GM18508 (cell line): ENCODE data around the gene SARDH.

ENCODE experiments used
- ATAC-seq: cut with Tn5 transposase; IDR thresholded peaks from one replicate; pipeline ENCODE4 v1.9.1; 2021; ENCODE audit warnings: moderate number of reproducible peaks; ENCODE audit not compliant: insufficient read depth, unreplicated experiment

Gene SARDH

DNA sequence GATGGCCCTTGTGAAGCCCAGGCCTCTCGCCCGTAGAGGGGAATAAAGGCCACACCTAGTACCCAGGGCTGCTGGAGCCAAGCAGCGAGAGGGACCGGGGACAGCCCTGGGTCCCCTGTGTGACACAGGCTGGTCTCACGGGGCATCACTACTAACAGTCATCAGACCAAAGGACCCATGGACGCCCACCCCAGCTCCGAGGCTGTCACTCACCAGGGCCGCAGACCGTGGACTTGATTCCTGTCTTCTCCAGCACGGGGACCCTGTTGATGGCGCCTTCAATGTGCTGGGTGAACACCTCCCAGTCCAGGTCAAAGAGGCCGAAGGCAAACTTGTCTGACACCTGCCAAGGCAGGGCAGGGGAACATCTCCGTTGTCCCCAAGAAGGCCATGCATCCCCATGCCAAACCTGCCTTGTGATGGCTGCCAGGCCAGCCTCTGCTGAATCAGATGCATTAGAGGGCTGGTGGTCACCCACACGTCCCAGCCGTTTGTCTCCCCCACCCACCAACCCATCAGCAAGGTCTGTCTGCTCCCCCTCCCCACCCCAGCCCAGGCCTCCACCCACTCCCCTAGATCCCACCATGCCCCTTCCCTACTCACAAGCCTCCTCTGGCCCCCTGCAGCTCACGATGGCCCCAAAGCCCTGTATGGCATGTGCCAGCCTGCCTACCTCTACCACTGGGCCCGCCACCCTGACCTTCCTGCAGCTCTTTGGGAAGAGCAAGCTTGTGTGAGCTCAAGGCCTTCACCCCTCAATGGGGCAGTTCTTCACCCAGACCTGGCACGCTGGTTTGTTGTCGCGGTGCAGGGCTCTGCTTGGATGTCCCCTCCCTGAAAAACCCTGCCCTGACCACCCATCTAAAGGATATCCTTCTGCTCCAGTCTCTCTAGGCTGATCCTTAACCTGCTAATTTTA, 20.8 kb downstream of the SARDH start:
- ATAC-seq: no peak

DNA sequence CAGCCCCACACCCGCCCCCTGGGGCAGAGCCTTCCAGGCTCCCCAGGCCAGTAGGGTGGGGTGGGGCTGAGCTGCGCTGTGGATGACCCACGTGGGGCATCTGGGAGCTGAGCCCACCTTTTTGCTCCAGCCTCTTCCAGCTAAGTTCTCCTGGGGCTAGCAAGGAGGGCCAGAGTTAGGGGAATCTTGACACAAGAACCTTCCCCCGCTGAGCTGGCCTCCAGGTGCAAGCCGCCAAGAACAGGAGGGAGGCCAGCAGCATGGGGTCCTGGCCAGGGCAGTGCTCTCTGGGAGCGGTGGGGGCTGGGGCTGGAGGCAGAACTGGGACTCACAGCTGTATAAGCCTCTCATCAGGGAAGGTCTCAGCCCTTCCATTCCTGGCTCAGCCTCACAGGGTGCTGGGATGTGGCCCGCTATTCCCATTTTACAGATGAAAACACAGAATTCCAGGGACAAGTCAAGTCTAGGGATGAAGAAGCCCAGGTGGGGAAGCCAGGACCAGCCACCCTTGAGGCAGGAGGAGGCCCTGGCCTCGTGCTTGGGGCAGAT, 21.5 kb downstream of the SARDH start:
- ATAC-seq: no peak

DNA sequence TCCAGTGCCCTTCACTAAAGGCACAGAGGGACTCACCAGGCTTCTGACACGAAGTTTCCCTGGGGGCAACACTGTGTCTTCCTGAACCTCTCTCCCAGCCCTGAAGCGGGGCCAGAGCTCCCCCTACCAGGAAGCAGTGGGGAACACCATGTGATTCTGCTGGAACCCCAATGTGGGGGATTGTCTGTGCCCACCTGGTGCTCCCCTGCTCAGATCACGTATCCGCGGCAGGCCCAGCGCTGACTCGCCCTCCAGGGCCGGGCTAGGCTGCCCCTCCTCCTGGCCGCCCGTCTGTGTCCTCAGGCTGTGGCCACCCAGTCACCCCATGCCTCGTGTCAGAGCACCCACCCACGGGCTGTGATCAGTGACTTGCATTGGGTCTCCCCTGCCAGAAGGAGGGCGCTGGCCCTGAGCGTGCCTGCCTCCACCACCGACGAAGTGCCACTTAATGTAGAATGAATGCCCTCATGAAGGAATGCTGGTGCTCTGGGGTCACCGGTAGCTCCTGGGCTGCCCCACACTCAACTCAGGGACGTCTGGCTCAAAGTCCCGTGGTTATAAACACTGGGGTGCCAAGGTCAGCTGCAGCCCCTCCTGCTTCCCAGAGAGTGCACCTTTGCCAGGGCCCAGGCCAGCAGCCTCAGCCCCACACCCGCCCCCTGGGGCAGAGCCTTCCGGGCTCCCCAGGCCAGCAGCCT, 22.1 kb downstream of the SARDH start:
- no peak for ATAC-seq

DNA sequence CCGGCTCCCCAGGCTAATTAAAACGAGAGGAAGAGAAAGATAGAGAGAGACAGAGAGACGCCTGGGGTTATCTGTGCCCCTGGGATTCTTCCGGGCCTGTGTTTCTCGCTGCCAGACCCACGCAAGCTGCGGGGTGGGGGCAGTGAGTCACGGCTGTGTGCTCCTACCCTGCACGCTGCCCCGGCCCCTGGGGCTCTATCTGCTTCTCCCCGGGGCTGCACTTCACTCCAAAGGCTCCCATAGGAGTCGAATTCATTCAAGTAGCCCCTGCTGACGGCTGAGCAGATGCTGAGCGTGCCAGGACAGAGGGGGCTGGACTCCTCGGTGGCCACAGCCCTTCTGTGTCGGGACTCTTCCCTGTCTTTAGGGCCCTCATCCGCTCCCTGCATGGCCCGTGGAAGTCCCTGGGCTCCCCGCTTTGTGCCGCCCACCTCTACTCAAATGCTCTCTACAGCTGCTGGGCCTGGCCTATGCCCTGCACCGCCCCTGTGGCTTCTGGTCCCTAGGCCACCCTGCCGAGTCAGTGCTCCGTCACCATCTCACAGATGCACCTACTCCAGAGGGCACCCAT, 22.8 kb downstream of the SARDH start:
- no peak for ATAC-seq

DNA sequence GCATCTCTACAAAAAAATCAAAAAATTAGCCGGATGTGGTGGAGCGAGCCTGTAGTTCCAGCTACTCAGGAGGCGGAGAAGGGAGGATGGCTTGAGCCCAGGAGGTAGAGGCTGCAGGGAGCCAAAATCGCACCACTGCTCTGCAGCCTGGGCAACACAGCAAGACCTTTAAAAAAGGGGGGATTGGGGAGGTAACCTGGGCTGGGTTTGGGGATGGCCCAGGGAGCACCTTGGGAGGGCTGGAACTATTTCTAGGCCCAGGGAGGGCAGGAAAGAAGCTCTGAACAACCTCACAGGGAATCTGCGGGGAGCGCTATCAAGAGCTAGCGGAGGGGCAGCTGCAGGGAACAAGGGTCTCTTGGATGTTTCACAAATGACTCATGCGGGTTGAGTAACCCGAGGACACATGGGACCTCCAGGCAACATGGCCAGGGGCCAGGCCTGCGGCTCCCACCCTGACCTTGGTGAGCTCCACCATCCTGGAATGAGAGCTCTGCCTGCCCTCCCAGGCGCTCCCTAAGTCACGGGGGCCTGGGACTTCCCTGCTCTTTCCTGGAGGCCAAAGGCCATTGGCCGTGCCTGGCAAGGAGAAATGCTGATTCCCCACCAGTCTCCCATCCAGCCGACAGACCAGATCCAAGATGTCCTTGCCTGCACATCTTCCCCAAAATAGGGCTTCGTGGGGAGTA, 23.4 kb downstream of the SARDH start:
- ATAC-seq: no peak

DNA sequence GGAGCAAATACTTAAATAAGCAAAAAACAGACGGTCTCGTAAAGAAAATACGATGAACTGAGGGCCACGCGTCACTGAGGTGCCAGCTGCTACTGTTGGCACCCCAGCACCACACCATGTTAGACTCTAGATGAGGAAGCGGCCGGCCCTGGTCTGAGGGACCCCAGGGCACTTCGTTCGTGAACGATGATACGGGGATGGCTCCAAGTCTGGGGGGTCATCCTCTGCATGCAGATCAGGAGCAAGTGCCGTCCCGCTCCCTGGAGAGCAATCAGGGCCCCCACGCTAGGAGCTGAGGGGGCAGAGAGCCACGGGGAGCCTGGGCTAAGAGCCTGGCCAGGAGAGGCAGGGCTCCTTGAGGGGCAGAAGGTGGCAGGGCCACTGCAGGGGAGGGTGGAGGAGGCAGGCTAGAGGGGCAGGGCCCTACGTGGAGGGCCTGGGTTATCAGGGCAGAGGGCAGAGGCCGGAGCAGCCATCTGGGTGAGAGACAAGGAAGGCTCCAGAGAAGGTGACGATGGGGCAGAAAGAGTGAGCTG, 24.1 kb downstream of the SARDH start:
- no peak for ATAC-seq

DNA sequence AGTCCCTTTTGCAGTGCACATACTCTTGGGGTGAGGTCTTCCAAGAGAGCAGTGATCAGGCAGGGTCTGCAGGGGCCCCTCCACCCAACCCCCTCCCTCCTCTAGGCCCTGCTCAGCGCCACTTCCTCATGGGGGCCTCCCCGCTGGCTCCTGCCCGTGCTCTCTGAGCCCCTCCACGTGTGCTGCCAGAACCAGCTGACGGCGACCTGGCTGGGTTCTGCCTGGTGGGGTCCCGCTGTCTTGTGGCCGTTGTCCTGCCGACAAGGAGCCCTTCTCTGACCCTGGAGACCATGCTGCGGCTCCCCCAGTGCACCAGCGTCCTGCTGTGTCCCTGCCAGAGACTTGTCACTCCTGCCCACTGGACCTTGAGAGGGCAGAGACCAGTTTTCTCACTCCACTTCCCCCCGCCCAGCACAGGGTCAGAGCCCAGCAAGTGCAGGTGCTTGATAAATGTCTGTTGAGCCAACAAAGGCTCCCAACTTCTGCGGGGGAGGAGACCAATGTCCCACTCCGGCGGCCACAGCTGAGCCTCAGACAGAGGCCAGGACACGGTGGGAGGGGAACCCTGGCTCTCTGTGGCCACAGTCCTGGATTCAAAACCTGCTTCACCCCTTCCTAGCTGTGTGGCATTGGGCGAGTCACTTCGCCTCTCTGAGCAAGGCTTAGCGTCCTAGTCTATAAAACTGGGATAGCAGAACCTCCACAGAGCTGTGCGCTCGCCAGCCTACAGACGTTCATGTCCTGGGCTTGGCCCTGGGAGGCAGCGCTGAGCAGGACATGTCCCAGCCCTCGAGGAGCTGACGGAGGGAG, 24.8 kb downstream of the SARDH start:
- no peak for ATAC-seq

DNA sequence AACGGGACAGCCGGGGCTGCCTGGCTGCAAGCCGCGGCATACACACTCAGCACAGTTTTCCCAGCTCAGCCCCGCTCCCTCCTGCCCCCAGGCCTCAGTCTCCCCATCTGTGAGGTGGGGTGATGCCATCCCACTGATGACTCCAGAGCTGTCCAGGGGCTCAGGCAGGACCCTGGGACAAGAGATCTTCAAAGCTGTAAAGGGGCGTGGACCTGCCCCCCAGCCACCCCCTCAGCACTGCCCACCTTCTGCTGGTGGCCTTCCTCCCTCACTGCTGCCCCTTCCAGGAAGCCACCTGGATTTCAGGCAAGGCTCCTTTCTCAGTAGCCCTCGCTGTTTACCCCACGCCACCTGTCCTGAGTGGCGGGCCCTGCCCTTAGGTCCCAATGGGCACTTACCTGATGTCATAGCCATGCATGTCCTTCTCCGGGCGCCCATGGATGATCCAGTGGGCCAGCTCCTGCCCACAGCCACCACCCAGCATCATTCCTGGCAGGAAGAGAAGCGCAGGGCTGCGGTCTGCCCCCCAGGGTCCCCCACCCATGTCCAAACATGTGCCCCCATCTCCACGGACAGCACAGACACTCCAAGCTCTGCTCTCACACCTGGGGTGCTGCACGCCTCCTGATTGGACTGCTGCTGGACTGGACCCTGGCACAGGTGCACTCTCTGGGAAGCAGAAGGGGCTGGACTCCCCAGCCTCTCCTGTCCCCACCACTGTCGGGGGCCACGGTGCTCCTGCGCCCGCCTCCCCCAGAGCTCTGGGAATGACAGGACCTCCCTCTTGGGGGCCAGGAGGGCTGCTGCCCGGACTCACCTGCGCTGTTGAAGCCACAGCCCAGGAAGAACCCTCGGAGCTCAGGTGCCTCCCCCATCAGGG, 25.7 kb downstream of the SARDH start:
- ATAC-seq: no peak

DNA sequence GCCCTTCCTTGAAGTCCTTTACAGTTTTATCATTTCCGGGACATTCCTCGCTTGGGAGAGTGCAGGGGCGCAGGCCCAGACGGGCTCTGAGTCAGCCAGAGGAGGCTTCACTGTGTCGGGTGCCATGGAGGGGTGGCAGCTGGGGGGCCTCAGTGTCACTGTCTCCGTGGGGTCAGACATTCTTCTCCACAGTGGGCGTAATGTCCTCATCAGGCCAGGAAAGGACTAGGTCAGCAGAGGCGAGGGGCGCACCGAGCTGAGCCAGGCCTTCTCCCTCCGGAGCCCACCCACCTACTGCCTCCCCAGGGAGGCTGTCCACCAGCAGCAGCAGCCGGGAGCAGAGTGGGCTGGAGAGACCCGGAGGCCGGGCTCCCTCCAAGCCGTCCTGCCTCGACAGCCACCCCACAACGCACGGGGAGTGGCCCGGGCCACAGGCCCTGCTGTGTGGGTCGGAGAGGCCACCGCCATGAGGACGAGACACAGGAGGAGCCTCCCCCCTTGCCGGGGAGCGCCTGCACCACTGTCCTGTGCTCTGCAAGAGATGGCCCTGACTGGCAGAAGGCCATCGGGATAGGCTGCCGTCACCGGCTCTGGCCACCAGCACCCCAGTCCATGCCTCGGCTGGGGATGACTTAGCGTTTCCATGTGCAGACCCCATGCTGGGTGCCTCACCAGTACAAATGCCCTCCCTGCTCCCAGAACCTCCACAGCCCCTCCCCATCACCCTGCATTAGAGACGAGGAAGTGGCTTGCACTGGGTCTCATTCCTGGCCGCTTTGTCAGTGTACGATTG, 26.5 kb downstream of the SARDH start:
- no peak for ATAC-seq

DNA sequence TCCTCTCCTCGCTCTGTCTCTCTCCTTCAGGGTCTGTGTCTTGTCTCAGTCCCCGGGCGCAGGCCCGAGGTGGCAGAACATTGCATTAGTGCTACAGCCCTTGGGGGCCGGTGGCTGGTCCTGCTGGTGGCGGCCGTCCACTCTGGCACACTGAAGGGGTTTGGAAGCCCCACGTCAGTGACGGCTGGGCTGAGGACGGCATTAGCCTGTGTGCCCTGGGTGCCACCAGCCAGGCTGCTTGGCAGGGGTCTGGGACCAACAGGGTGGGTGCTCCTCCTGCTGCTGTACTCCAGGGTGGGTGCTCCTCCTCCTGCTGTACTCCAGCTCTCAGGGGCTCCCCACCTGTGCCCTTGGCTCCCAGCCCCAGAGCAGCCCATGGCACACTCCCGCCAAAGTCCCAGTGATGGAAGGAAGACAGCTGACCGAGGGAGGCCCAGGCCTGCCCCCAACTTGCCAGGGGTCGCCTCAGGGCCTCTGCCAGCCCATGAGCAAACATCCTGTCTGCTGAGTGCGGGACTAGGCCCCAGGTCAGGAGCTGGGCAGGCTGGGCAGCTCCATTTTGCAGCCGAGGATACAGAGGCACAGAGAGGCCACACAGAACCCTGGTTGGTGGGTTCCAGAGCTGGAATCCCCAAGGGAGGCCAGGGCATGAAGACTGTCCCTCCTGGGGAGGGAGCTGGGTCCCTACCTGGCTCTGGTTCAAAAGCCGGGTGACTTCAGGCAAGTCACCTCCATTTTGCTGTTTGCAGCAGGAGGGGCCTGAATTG, 27.3 kb downstream of the SARDH start:
- no peak for ATAC-seq

DNA sequence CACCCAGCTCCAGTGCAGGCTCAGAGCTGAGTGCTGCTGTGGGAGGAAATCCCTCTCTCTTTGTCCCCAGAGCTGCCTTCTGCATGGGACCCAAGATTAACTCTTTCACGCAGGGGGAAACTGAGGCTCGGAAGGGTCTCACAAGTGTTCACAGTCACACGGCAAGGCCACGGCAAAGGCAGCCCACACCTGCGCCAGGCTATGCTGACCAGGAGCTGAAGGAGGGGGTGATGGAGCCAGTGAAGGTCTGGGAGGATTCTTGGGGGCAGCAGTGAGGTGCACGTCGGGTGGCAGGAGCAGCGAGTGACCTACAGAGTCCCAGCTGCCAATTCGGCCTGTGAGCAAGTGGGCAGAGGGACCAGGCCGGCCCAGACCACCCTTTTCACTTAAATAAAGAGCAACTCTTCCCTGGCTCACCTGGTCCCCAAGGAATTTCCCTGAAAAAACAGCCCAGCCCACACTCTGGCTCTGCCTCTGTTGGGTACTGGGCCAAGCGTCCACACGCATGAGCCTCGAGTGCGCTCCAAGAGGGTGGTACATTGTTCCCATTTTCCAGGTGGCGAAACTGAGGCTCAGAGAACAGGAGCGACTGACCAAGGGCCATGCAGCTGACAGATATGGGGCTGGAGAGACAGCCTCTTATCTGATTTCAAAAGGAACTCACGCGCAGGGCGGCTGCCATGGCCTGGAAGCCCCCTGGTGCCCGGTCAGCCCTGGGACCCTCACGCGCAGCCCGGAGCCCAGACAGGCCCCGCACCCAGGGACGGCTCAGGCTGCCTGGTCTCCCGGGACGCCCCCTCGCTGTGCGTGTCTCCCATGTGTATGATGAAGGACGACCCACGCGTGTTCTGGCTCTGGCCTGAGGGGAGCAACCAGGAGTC, 28.2 kb downstream of the SARDH start:
- no peak for ATAC-seq

DNA sequence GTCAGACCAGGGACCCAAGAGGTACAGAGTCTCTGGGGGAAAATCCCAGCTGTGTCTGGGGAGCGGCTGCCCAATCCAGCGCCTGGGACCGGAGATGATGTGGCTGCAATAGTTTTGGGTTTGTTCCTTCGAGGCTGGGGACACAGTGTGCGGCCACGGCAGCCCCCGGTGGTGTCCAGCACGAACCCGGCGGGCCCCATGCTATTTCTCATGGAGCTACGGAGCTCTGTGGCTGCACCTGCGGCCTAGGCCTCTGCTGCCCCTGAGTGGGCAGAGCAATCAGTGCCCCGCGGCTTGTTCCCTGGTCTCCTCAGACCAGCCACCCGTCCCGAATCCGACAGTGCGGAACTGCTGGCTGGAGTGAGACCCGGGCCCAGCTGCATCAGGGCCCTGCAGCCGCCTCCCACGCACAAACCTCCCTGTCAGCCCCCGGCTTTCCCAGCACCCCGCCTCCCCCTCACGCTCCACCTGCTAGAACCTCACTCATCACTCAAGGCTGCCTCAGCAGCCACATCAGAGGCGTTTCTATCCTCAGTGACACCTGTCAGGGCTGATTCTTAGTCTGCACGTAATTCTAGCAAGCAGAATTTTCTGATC, 29.0 kb downstream of the SARDH start:
- no peak for ATAC-seq

DNA sequence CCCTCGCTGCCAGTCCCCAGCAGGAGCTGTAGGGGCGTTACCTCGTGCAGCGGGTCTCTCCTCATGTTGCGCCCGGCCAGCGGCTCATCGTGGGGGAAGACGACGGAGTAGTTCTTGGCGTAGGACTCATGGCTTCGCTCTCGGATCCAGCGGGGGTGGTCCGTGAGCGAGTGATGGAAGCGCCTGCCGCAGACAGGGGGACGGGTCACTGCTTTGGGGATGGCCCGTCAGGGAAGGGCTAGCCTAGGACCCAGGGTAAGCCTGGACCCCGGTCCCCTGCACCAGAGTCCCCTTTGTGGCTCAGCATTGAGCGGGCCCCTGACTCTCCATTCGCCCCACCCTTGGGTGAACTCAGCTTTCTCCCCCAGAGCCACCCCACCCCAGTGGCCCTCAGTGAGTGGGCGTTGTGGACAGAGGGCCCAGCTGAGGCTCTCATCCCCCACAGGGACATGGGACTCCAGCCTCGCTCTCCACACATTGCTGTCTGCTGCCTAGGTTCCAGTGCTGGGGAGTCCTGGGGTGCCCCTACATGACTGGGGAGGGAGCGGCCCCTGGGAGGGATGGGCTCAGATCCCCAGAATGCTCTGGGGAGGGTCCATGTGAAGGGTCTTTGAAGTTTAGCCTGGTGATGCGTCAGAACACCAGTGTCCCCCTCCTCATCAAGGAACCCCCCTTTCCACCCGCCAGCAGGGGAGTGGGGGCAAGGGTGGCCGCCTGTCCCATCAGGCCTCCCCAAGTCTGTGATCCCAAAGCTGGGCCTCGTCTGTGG, 29.7 kb downstream of the SARDH start:
- no peak for ATAC-seq

DNA sequence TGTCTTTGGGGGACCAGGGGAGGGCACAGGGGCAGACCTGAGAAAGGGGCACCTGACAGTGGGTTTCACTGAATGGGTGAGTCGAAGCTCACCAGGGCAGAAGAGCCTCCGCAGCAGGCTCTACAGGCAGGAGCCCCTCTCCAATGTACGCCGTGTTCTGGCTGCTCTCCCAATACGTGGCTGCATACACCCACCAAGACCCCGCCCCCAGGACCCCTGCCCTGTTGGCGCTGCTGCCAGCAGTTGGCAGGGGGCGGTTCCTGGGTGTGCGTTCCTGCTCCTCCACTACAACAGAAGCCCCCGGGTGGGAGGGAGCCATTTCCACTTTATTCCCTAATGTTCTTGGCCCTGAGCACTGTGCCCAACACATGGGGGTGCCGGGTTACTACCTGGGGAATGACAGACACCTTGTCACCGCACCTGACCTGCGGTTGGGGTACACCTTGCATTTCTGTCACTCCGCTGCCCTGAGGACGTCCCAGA, 30.3 kb downstream of the SARDH start:
- ATAC-seq: no peak
